Muscle layer of colon (tissue), 2 donors: ENCODE data around the gene DLL1.

Experiments
- H3K27ac ChIP-seq: one replicate; pipeline ENCODE4 v1.7.0; 2013; ENCODE audit warnings: low read depth, mild to moderate bottlenecking, low read length, moderate library complexity
- H3K27me3 ChIP-seq, 2 donors: one replicate each; pipeline ENCODE4 v1.7.0; 2013; ENCODE audit warnings: low read length in 2 of 2, mild to moderate bottlenecking in 2 of 2; ENCODE audit not compliant: insufficient read depth in 2 of 2, control insufficient read depth in 1 of 2
- H3K36me3 ChIP-seq: one replicate; pipeline ENCODE4 v1.7.0; 2013; ENCODE audit warnings: mild to moderate bottlenecking, low read length; ENCODE audit not compliant: insufficient read depth
- H3K4me1 ChIP-seq: one replicate; pipeline ENCODE4 v1.7.0; 2013; ENCODE audit warnings: mild to moderate bottlenecking, low read length; ENCODE audit not compliant: insufficient read depth
- H3K4me3 ChIP-seq, 2 donors: one replicate each; pipeline ENCODE4 v1.7.0; 2013; ENCODE audit warnings: low read length in 2 of 2, low read depth in 1 of 2, mild to moderate bottlenecking in 1 of 2, moderate library complexity in 1 of 2
- H3K9ac ChIP-seq: one replicate; pipeline ENCODE4 v1.7.0; 2013; ENCODE audit warnings: low read length
- H3K9me3 ChIP-seq: one replicate; pipeline ENCODE4 v1.7.0; 2013; ENCODE audit warnings: mild to moderate bottlenecking, low read length
- donor health status: abdominal sarcoma.
- donor health status: Adenocarcinoma of cecum.

Gene DLL1

DNA sequence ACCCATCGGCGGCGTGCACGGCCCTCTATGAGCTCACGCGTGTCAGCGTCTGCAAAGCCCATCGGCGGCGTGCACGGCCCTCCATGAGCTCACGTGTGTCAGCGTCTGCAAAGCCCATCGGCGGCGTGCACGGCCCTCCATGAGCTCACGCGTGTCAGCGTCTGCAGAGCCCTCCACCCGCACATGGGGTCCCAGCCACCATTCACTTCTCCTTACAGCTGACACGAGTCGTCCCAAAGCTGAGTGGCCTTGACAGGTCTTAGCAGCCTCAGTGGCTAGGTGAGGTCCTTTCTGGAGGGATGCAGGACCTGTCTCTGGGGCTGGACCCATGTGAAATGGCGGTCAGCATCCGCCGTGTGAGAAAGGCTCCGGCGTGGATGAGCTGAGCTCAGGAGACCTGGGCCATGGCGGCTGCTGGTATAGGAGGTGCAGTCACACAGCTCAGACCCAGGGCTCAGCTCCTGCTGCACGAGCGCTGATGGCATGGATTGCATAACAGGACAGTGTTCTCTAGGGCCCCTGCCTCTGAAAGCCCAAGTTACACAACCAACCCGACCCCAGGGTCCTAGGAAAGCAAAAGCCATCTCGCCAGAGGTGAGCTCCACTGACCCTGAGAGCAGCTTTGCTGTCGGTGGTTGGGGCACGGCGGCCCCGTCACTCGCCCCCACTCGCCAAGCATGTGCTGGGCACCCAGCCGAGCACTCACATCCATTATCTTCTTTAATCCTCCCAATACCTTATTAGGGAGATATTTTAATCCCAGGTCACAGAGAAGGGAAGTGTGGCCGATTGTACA is 38.9 kb downstream of the DLL1 start:
- Histone ChIP-seq H3K36me3 (no peaks in the 10 kb centered on the region), H3K9me3 (no peaks in the 10 kb centered on the region), H3K4me1 (no peaks in the 10 kb centered on the region), H3K4me3 (no peak overlapping the region), H3K9ac (no peak overlapping the region), H3K27me3 (peaks cover 0 to 4% of the 10 kb centered on the region in 2 donors), H3K27ac (no peak overlapping the region)

GRCh38 chr6:170250981-170251775 is 39.7 kb downstream of the DLL1 start:
- Histone ChIP-seq H3K4me3 (no peak overlapping the region), H3K4me1 (no peaks in the 10 kb centered on the region), H3K9ac (no peak overlapping the region), H3K9me3 (no peaks in the 10 kb centered on the region), H3K36me3 (no peaks in the 10 kb centered on the region), H3K27ac (no peak overlapping the region), H3K27me3 (peaks cover 0 to 4% of the 10 kb centered on the region in 2 donors)

GRCh38 chr6:170250455-170250854 is 40.4 kb downstream of the DLL1 start:
- Histone ChIP-seq H3K4me1 (no peaks in the 10 kb centered on the region), H3K9ac (no peak overlapping the region), H3K36me3 (no peaks in the 10 kb centered on the region), H3K27ac (no peak overlapping the region), H3K4me3 (no peak overlapping the region), H3K27me3 (peaks cover 0 to 4% of the 10 kb centered on the region in 2 donors), H3K9me3 (no peaks in the 10 kb centered on the region)

DNA sequence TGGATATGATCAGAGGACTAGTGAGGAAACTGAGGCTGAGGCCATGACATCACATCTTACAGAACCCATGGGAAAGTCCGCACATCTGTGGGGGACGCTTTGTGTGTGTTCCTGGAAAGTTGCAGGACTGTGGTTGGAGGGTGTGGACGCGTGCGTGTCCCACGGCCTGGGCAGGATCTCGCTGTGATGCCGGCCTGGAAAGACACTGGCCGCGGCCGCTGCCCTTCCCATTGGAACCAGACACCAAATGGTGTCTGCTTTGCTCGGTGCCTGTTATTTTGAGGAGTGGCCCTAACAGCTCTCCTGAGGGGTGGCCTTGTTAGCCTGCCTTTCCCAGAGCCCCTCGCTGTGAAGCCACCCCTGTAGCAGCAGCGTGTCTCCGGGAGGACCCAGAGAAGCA is 41.1 kb downstream of the DLL1 start:
- peaks cover 0 to 4% of the 10 kb centered on the region in 2 donors for H3K27me3 ChIP-seq
- H3K27ac ChIP-seq: no peak overlapping the region
- no peak overlapping the region for H3K4me3 ChIP-seq
- H3K36me3 ChIP-seq: no peaks in the 10 kb centered on the region
- H3K9me3 ChIP-seq: no peaks in the 10 kb centered on the region
- H3K9ac ChIP-seq: no peak overlapping the region
- H3K4me1 ChIP-seq: no peaks in the 10 kb centered on the region

GRCh38 chr6:170248861-170249600 is 41.8 kb downstream of the DLL1 start:
- Histone ChIP-seq H3K9ac (no peak overlapping the region), H3K36me3 (no peaks in the 10 kb centered on the region), H3K4me3 (no peak overlapping the region), H3K4me1 (no peaks in the 10 kb centered on the region), H3K9me3 (no peaks in the 10 kb centered on the region), H3K27ac (no peak overlapping the region), H3K27me3 (peaks cover 0 to 4% of the 10 kb centered on the region in 2 donors)

GRCh38 chr6:170248111-170248805 is 42.6 kb downstream of the DLL1 start:
- H3K4me3 ChIP-seq: no peak overlapping the region
- H3K9ac ChIP-seq: no peak overlapping the region

GRCh38 chr6:170247178-170247701 is 43.6 kb downstream of the DLL1 start:
- no peaks in the 10 kb centered on the region for H3K4me1 ChIP-seq
- H3K9ac ChIP-seq: no peak overlapping the region
- H3K4me3 ChIP-seq: no peak overlapping the region
- H3K27ac ChIP-seq: no peak overlapping the region
- peaks cover 0 to 4% of the 10 kb centered on the region in 2 donors for H3K27me3 ChIP-seq
- H3K36me3 ChIP-seq: no peaks in the 10 kb centered on the region
- no peaks in the 10 kb centered on the region for H3K9me3 ChIP-seq

More at GRCh38 chr6:170248111-170248805, 42.6 kb downstream of the DLL1 start:
- H3K27ac ChIP-seq: no peak overlapping the region
- peaks cover 0 to 4% of the 10 kb centered on the region in 2 donors for H3K27me3 ChIP-seq
- H3K4me1 ChIP-seq: no peaks in the 10 kb centered on the region
- H3K36me3 ChIP-seq: no peaks in the 10 kb centered on the region
- H3K9me3 ChIP-seq: no peaks in the 10 kb centered on the region

- Histone ChIP-seq H3K4me3 (no peak overlapping the region), H3K27me3 (peaks cover 0 to 4% of the 10 kb centered on the region in 2 donors)
Measured at GRCh38 chr6:170245475-170245992, 45.3 kb downstream of the DLL1 start.

GRCh38 chr6:170244721-170245474 is 46.0 kb downstream of the DLL1 start:
- no peak overlapping the region for H3K9ac ChIP-seq
- no peak overlapping the region for H3K4me3 ChIP-seq
- H3K9me3 ChIP-seq: no peaks in the 10 kb centered on the region
- no peak overlapping the region for H3K27ac ChIP-seq
- H3K36me3 ChIP-seq: no peaks in the 10 kb centered on the region
- no peaks in the 10 kb centered on the region for H3K4me1 ChIP-seq
- H3K27me3 ChIP-seq: peaks cover 0 to 4% of the 10 kb centered on the region in 2 donors

More at GRCh38 chr6:170245475-170245992, 45.3 kb downstream of the DLL1 start:
- H3K9ac ChIP-seq: no peak overlapping the region
- H3K36me3 ChIP-seq: no peaks in the 10 kb centered on the region
- no peak overlapping the region for H3K27ac ChIP-seq
- no peaks in the 10 kb centered on the region for H3K9me3 ChIP-seq
- H3K4me1 ChIP-seq: no peaks in the 10 kb centered on the region

DNA sequence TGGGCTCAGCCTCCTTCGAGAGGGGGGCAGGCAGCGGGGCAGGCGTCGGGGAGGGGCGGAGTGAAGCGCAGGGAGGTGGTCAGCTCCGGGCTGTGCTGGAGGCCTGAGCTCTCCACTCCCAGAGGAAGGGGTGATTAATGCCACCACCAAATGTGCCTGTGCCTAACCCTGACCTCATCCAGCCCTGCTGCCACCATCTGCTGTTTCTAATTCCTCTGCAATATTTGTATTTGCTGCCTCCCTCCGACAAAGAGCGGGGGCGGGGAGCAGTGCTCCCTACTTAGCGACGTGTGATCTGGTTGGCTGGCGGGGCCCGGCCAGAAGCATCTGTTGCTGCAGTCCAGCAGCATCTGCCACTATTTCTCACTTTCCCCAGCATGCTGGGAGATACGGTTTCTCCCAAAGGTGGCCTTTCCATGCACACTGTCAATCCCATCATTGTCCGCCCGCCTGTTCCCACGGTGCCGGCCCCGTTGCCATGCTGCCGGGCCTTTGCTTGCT is 47.0 kb downstream of the DLL1 start:
- H3K4me3 ChIP-seq: no peak overlapping the region
- H3K36me3 ChIP-seq: no peaks in the 10 kb centered on the region
- H3K27me3 ChIP-seq: peaks cover 0 to 2% of the 10 kb centered on the region in 2 donors
- H3K27ac ChIP-seq: no peak overlapping the region
- no peaks in the 10 kb centered on the region for H3K9me3 ChIP-seq
- H3K9ac ChIP-seq: no peak overlapping the region
- H3K4me1 ChIP-seq: no peaks in the 10 kb centered on the region
